Measurements from ENCODE around the gene CLSTN2.

Gene CLSTN2

GRCh38 chr3:140434261-140434905, 499.4 kb downstream of the CLSTN2 start:
- no peak for DNase-seq

GRCh38 chr3:140436421-140436820, 501.4 kb downstream of the CLSTN2 start:
- no peak for DNase-seq

- no peak for DNase-seq
These were observed 503.9 kb downstream of the CLSTN2 start for GRCh38 chr3:140438736-140439470.

GRCh38 chr3:140439527-140439926, 504.5 kb downstream of the CLSTN2 start:
- DNase-seq = no peak

GRCh38 chr3:140440446-140440845, 505.5 kb downstream of the CLSTN2 start:
- DNase-seq = no peak

- no peak for DNase-seq
These were observed 506.0 kb downstream of the CLSTN2 start for GRCh38 chr3:140441006-140441405.

GRCh38 chr3:140442621-140443020, 507.6 kb downstream of the CLSTN2 start:
- no peak for DNase-seq

GRCh38 chr3:140443073-140443472, 508.1 kb downstream of the CLSTN2 start:
- DNase-seq = no peak

GRCh38 chr3:140443806-140444205, 508.8 kb downstream of the CLSTN2 start:
- no peak for DNase-seq

- DNase-seq = no peak
These were observed 511.7 kb downstream of the CLSTN2 start for GRCh38 chr3:140446734-140447133.

GRCh38 chr3:140447136-140447535, 512.2 kb downstream of the CLSTN2 start:
- no peak for DNase-seq

- DNase-seq = no peak
These were observed 513.0 kb downstream of the CLSTN2 start for GRCh38 chr3:140448001-140448400.

GRCh38 chr3:140449413-140450256, 514.6 kb downstream of the CLSTN2 start:
- no peak for DNase-seq

- DNase-seq = no peak
These were observed 518.8 kb downstream of the CLSTN2 start for GRCh38 chr3:140453750-140454149.

- no peak for DNase-seq
These were observed 520.7 kb downstream of the CLSTN2 start for GRCh38 chr3:140455521-140456214.

- DNase-seq = no peak
These were observed 522.0 kb downstream of the CLSTN2 start for GRCh38 chr3:140456974-140457373.

GRCh38 chr3:140459462-140459861, 524.5 kb downstream of the CLSTN2 start:
- no peak for DNase-seq

GRCh38 chr3:140461250-140461649, 526.3 kb downstream of the CLSTN2 start:
- DNase-seq = no peak

- no peak for DNase-seq
These were observed 528.4 kb downstream of the CLSTN2 start for GRCh38 chr3:140463355-140463754.

GRCh38 chr3:140465988-140466387, 531.0 kb downstream of the CLSTN2 start:
- no peak for DNase-seq

- no peak for DNase-seq
These were observed 531.5 kb downstream of the CLSTN2 start for GRCh38 chr3:140466535-140466934.

- DNase-seq = no peak
These were observed 532.2 kb downstream of the CLSTN2 start for GRCh38 chr3:140467104-140467577.

GRCh38 chr3:140467796-140468315, 532.9 kb downstream of the CLSTN2 start:
- no peak for DNase-seq

All from SHP77 (cell line).